HepG2 (cell line): ENCODE data around the gene MLH1. TPM values are rescaled to one million over a fixed set of nuclear protein-coding genes. Genes with fewer than 3 reads are reported as not detected.

Experiments used
- ATAC-seq: fragments of 200-7000 bp; cut with Tn5 transposase; 3 replicates; pipeline ENCODE4 v1.9.1; 2020; ENCODE audit warnings: mild to moderate bottlenecking, moderate library complexity
- BruUV-seq: library from RNA; stranded (reverse); fragments of 400-500 nt; replicated peaks from 2 replicates; lab custom pipeline; 2021; lab: Mats Ljungman, UMichigan
- CTCF ChIA-PET: fragments of 300-600 bp; formaldehyde crosslinking; extraction: SDS; loops from one replicate; lab custom pipeline; 2021; ENCODE audit warnings: low total read pairs, inconsistent platforms, low intra/inter-chr PET ratio; lab: Yijun Ruan, JAX
- POLR2A ChIA-PET: fragments of 350-600 bp; sonication (Branson Sonifier 250); formaldehyde crosslinking; loops from one replicate; lab custom pipeline; 2020; ENCODE audit warnings: antibody characterized with exemption, inconsistent platforms; lab: Yijun Ruan, JAX
- DNase-seq: peaks from one replicate; pipeline ENCODE4 v3.0.0-alpha.2; 2015; ENCODE audit warnings: low spot score
- FAIRE-seq: peaks from 3 replicates; lab custom pipeline; 2011; peaks lifted over from hg19 to GRCh38; lab: Jason Lieb, UNC
- H2AFZ ChIP-seq: one replicate; pipeline ENCODE4 v1.6.1; 2011; ENCODE audit warnings: low read length, inconsistent platforms
- H3K27ac ChIP-seq: fragments of 300-600 bp; 3 replicates; pipeline ENCODE4 v1.8.0; 2011; ENCODE audit warnings: mixed run types, mild to moderate bottlenecking, mixed read lengths, low read length, inconsistent platforms; ENCODE audit not compliant: insufficient read depth; ENCODE audit errors: extremely low read length
- H3K27me3 ChIP-seq, 2 experiments: fragments of 200-600 bp in 1 of 2; 2 replicates in 1 of 2; 3 replicates in 1 of 2; pipeline versions ENCODE4 v1.6.0 to v1.8.0; 2011; ENCODE audit warnings: low read length in 2 of 2, mild to moderate bottlenecking in 2 of 2, moderate library complexity in 2 of 2, inconsistent platforms in 1 of 2; ENCODE audit not compliant: insufficient read depth in 2 of 2, control insufficient read depth in 1 of 2
- H3K36me3 ChIP-seq, 2 experiments: fragments of 200-600 bp in 1 of 2; replicated peaks in 1 of 2; 2 replicates in 1 of 2; 3 replicates in 1 of 2; pipeline versions ENCODE4 v1.5.1 to v1.8.0; 2011; ENCODE audit warnings: low read length in 2 of 2, inconsistent platforms in 1 of 2; ENCODE audit not compliant: insufficient read depth in 2 of 2, control insufficient read depth in 1 of 2
- H3K4me1 ChIP-seq: 2 replicates; pipeline ENCODE4 v1.5.1; 2012; ENCODE audit warnings: low read length, inconsistent platforms; ENCODE audit not compliant: insufficient read depth
- H3K4me2 ChIP-seq: 2 replicates; pipeline ENCODE4 v1.6.0; 2011; ENCODE audit warnings: low read depth, low read length, inconsistent platforms
- H3K4me3 ChIP-seq, 3 experiments: fragments of 200-600 bp in 1 of 3; sonication (generic), shearing (Covaris generic) in 1 of 3; replicated peaks in 1 of 3; 2 replicates each; pipeline ENCODE4 v1.5.1; 2011 to 2016; ENCODE audit warnings: low read length in 3 of 3, inconsistent platforms in 2 of 3, low read depth in 2 of 3, mild to moderate bottlenecking in 2 of 3, control low read depth in 1 of 3, mixed read lengths in 1 of 3; ENCODE audit not compliant: insufficient read depth in 1 of 3
- H3K79me2 ChIP-seq: one replicate; pipeline ENCODE4 v1.6.1; 2011; ENCODE audit warnings: low read length, inconsistent platforms; ENCODE audit not compliant: insufficient read depth
- H3K9ac ChIP-seq: 2 replicates; pipeline ENCODE4 v1.6.0; 2011; ENCODE audit warnings: mild to moderate bottlenecking, low read depth, low read length, inconsistent platforms; ENCODE audit not compliant: insufficient read depth
- H3K9me3 ChIP-seq: 2 replicates; pipeline ENCODE4 v1.5.1; 2012; ENCODE audit warnings: mild to moderate bottlenecking, low read length
- H4K20me1 ChIP-seq: 2 replicates; pipeline ENCODE4 v1.6.0; 2011; ENCODE audit warnings: inconsistent platforms, mild to moderate bottlenecking, low read length, moderate library complexity; ENCODE audit not compliant: insufficient read depth
- ARID5B ChIP-seq: IDR thresholded peaks from 2 replicates; pipeline ENCODE4 v1.4.0; 2020; ENCODE audit warnings: mild to moderate bottlenecking, missing genetic modification reagents
- NR2F1 ChIP-seq, 2 experiments: fragments of 450-650 bp in 1 of 2; formaldehyde crosslinking in 1 of 2; IDR thresholded peaks; 2 replicates each; pipeline versions ENCODE4 v1.5.0 to v1.6.1; 2016 to 2020; ENCODE audit warnings: mild to moderate bottlenecking in 1 of 2, missing compliant biosample characterization in 1 of 2, missing genetic modification reagents in 1 of 2, moderate library complexity in 1 of 2
- ONECUT2 ChIP-seq: sonication (generic); formaldehyde crosslinking; IDR thresholded peaks from 2 replicates; pipeline ENCODE4 v1.4.0; 2020; ENCODE audit warnings: missing genetic modification reagents
- RARA ChIP-seq: IDR thresholded peaks from 2 replicates; pipeline ENCODE4 v1.6.1; 2016; ENCODE audit warnings: missing genetic modification reagents, missing compliant biosample characterization
- RCOR2 ChIP-seq: IDR thresholded peaks from 2 replicates; pipeline ENCODE4 v1.6.1; 2016; ENCODE audit warnings: missing biosample characterization, missing genetic modification reagents
- RNF2 ChIP-seq: fragments of 450-650 bp; conservative IDR thresholded peaks from 2 replicates; pipeline ENCODE4 v1.6.1; 2016; ENCODE audit warnings: low read depth
- SMC3 ChIP-seq: IDR thresholded peaks from 2 replicates; pipeline ENCODE4 v1.6.1; 2011; ENCODE audit warnings: low read length, improper control_type of control experiment
- SOX13 ChIP-seq, 3 experiments: fragments of 450-650 bp in 1 of 3; sonication (generic) in 1 of 3; formaldehyde crosslinking in 1 of 3; IDR thresholded peaks in 2 of 3; conservative IDR thresholded peaks in 1 of 3; 2 replicates each; pipeline versions ENCODE4 v1.5.0 to v1.6.1; 2016 to 2020; ENCODE audit warnings: antibody characterized with exemption in 1 of 3, mild to moderate bottlenecking in 1 of 3, missing compliant biosample characterization in 1 of 3, missing genetic modification reagents in 1 of 3, moderate library complexity in 1 of 3
- SP5 ChIP-seq: IDR thresholded peaks from 2 replicates; pipeline ENCODE4 v1.6.1; 2016; ENCODE audit warnings: low read depth, borderline replicate concordance
- ZIK1 ChIP-seq: sonication (generic); formaldehyde crosslinking; IDR thresholded peaks from 2 replicates; pipeline ENCODE4 v1.5.0; 2020; ENCODE audit warnings: mild to moderate bottlenecking, low read depth, missing genetic modification reagents, borderline replicate concordance
- ZNF383 ChIP-seq: sonication (generic); formaldehyde crosslinking; IDR thresholded peaks from 2 replicates; pipeline ENCODE4 v1.4.0; 2020; ENCODE audit warnings: missing genetic modification reagents, mild to moderate bottlenecking, borderline replicate concordance
- ZNF597 ChIP-seq: sonication (generic); formaldehyde crosslinking; IDR thresholded peaks from 2 replicates; pipeline ENCODE4 v1.5.0; 2020; ENCODE audit warnings: missing genetic modification reagents
- ZNF672 ChIP-seq: sonication (generic); formaldehyde crosslinking; IDR thresholded peaks from 2 replicates; pipeline ENCODE4 v1.8.1; 2022; ENCODE audit warnings: missing genetic modification reagents
- ZNF747 ChIP-seq: sonication (generic); formaldehyde crosslinking; IDR thresholded peaks from 2 replicates; pipeline ENCODE4 v1.8.1; 2023; ENCODE audit warnings: missing genetic modification reagents, mild to moderate bottlenecking, borderline replicate concordance
- WGBS: methylation state at CpG from one replicate; pipeline ENCODE4 v1.1.6; 2017; ENCODE audit warnings: low lambda C conversion rate; 5-methylcytosine and 5-hydroxymethylcytosine counted together
- in situ Hi-C: cut with HindIII; loops from 2 replicates; pipeline ENCODE4 v1.10.0; 2017; ENCODE audit warnings: low pct_unique_long_range_greater_than_20kb; ENCODE audit not compliant: extremely low pct_ligation_motif_present
- intact Hi-C: fragments of 100-400 bp; cut with micrococcal nuclease; formaldehyde crosslinking; loops from one replicate; pipeline ENCODE4 v1.10.0; 2022; ENCODE audit not compliant: unreplicated experiment
- polyA plus RNA-seq, 8 experiments: library from polyadenylated mRNA; depleted of rRNA in 3 of 8; stranded (reverse) in 7 of 8; unstranded in 1 of 8; fragments of >200 nt; fragmentation: Illumina TruSeq in 4 of 8; extraction: Trizol in 4 of 8; gene quantifications; 2 replicates each; pipeline versions ENCODE4 v1.2.1 to v1.2.3, GENCODE V29; 2011 to 2016; ENCODE audit warnings: low read depth in 4 of 8, missing spikeins in 1 of 8, mixed read lengths in 1 of 8; ENCODE audit not compliant: insufficient read depth in 1 of 8
- total RNA-seq, 5 experiments: library from RNA; depleted of rRNA; stranded (reverse); fragments of >200 nt; fragmentation: Illumina TruSeq; extraction: Trizol; gene quantifications; 2 replicates each; pipeline ENCODE4 v1.2.3, GENCODE V29; 2016; ENCODE audit warnings: low read depth in 1 of 5

MLH1 gene
- total and polyA plus RNA-seq, 2 of the 13 experiments (the other 11 are each of a cell fraction or from before 2014, with no cell fraction given): 29.5 to 70.8 TPM

- no peak for ATAC-seq
Observed at GRCh38 chr3:37094636-37095035, 101.3 kb downstream of the MLH1 start.

DNA sequence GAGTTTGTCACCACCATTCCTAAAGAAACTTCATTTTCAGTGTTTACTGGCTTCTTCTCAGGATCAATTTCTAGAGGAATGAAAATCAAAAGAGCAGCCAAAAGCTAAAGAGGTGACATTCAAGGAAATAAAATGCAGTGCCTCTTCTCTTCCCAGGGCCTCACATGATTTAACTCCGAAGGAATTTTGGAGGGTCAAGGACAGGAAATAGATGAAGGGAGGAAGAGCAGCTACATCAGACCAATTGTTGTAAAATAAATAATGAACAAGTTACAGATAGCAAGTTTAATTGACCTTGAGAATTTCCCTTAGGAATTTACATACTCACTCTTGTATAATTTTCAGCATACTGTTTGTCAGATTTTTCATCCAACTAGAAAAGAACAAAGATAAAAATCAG is 103.0 kb downstream of the MLH1 start:
- Histone ChIP-seq H3K27me3 (no peaks in the 10 kb centered on the region), H3K4me3 (no peak overlapping the region), H3K9me3 (no peaks in the 10 kb centered on the region), H3K4me2 (no peak overlapping the region), H4K20me1 (no peaks in the 10 kb centered on the region), H3K36me3 (peaks cover 0 to 5% of the 10 kb centered on the region in 2 experiments; a peak in 2 of 5 replicates), H3K79me2 (no peaks in the 10 kb centered on the region), H3K27ac (no peak overlapping the region), H3K9ac (no peak overlapping the region), H3K4me1 (peaks cover 19% of the 10 kb centered on the region), H2AFZ (no peak overlapping the region)
- BruUV-seq: no TSS peak
- DNase-seq: peak; percentile 73
- ChIA-PET POLR2A (no interaction called here), CTCF (no interaction called here)
- in situ Hi-C loops: no loop called here
- 46% methylated on average over 1 of the region's 1 CpG for WGBS
- intact Hi-C loops: no loop called here
- no peak for ATAC-seq
- FAIRE-seq: no peak
- no peak for TF ChIP-seq SOX13 (IDR thresholded peaks at IDR 0.05)
- peak in 1 of 2 experiments; percentile 36; a peak in 1 of 4 replicates for TF ChIP-seq SOX13 (CRISPR knock-in tag; conservative IDR thresholded peaks at IDR 0.05 in 1 of 2, IDR thresholded peaks at IDR 0.05 in 1 of 2)
- TF ChIP-seq ARID5B (CRISPR knock-in tag): peak; percentile 47; the same call in 1 of the 2 replicates
- TF ChIP-seq NR2F1 (CRISPR knock-in tag; IDR thresholded peaks at IDR 0.05): 0 out of 4 replicates have a peak, but pooled peaks of 1 of the 2 experiments have one; percentile 25
- no peak for TF ChIP-seq RCOR2 (CRISPR knock-in tag)
- TF ChIP-seq RARA: peak; percentile 33; the same call in 1 of the 2 replicates
- no peak for TF ChIP-seq RNF2

More at GRCh38 chr3:37094636-37095035, 101.3 kb downstream of the MLH1 start:
- FAIRE-seq: no peak
- ChIA-PET POLR2A (no interaction called here), CTCF (no interaction called here)
- Histone ChIP-seq H3K4me3 (no peak overlapping the region), H3K27ac (no peak overlapping the region), H3K79me2 (no peaks in the 10 kb centered on the region), H3K9me3 (no peaks in the 10 kb centered on the region), H3K36me3 (peaks cover 0 to 11% of the 10 kb centered on the region in 2 experiments; a peak in 3 of 5 replicates), H3K4me1 (peaks cover 19% of the 10 kb centered on the region), H3K4me2 (no peak overlapping the region), H2AFZ (no peak overlapping the region), H4K20me1 (no peaks in the 10 kb centered on the region), H3K27me3 (no peaks in the 10 kb centered on the region), H3K9ac (no peak overlapping the region)
- in situ Hi-C loops (no loop called here), intact Hi-C loops (no loop called here)
- no peak for DNase-seq
- 97% methylated on average over 3 of the region's 3 CpGs for WGBS
- no TSS peak for BruUV-seq
- TF ChIP-seq ZNF672 (CRISPR knock-in tag): no peak
- no peak for TF ChIP-seq ZIK1 (CRISPR knock-in tag)
- no peak for TF ChIP-seq SP5
- no peak for TF ChIP-seq SMC3
- no peak for TF ChIP-seq ZNF747 (CRISPR knock-in tag)
- no peak for TF ChIP-seq ZNF383 (CRISPR knock-in tag)
- TF ChIP-seq ONECUT2 (CRISPR knock-in tag): no peak
- TF ChIP-seq ZNF597: no peak
